Uterus (tissue), 4 donors: ENCODE data around the gene TMEM9B. TPM values are rescaled to one million over a fixed set of nuclear protein-coding genes. Genes with fewer than 3 reads are reported as not detected.
"Not testable (repeated sequence)": the region's sequence is repeated elsewhere in the genome, so short reads cannot be mapped to it uniquely, and the experiment has no call there.

Source experiments
- DNase-seq, 2 donors: peaks; one replicate each; pipeline ENCODE4 v3.0.0-alpha.2; 2019 to 2020
- H3K27ac ChIP-seq, 2 donors: fragments of 200-600 bp; sonication (generic); 1 replicate in 1 of 2; 2 replicates in 1 of 2; pipeline ENCODE4 v1.5.1; 2016 to 2018
- H3K27me3 ChIP-seq, 2 donors: fragments of 200-600 bp; sonication (generic); one replicate each; pipeline ENCODE4 v1.5.1; 2018 to 2019; ENCODE audit warnings: control low read depth in 1 of 2
- H3K36me3 ChIP-seq, 2 donors: fragments of 200-600 bp; sonication (generic); one replicate each; pipeline ENCODE4 v1.5.1; 2019; ENCODE audit warnings: control low read depth in 1 of 2
- H3K4me1 ChIP-seq, 2 donors: fragments of 200-600 bp; sonication (generic); one replicate each; pipeline ENCODE4 v1.5.1; 2018 to 2019; ENCODE audit warnings: control low read depth in 1 of 2
- H3K4me3 ChIP-seq, 2 donors: fragments of 200-600 bp; sonication (generic); 1 replicate in 1 of 2; 2 replicates in 1 of 2; pipeline ENCODE4 v1.5.1; 2018 to 2019; ENCODE audit warnings: mild to moderate bottlenecking in 1 of 2
- H3K9me3 ChIP-seq, 2 donors: fragments of 200-600 bp; sonication (generic); one replicate each; pipeline ENCODE4 v1.5.1; 2019; ENCODE audit warnings: control low read depth in 1 of 2
- POLR2A ChIP-seq, 2 donors: fragments of 450-650 bp; IDR thresholded peaks; one replicate each; pipeline ENCODE4 v1.6.1; 2016; ENCODE audit warnings: antibody characterized with exemption in 2 of 2, mild to moderate bottlenecking in 1 of 2, moderate library complexity in 1 of 2
- intact Hi-C: fragments of 100-400 bp; cut with DNase I; formaldehyde crosslinking; loops from one replicate; pipeline ENCODE4 v1.15.1; 2023; ENCODE audit warnings: low total_unique reads
- total RNA-seq, 4 donors: library from RNA; depleted of rRNA in 3 of 4; stranded (reverse); fragments of >200 nt in 3 of 4; gene quantifications; one replicate each; pipeline versions ENCODE4 v1.1.0 to v1.2.4, GENCODE V29; 2014 to 2023
- TF ChIP-seq, protein P1 (sequence below), 4 experiments: fragments of 200-600 bp in 2 of 4; fragments of 450-650 bp in 2 of 4; sonication (generic) in 2 of 4; IDR thresholded peaks; one replicate each; pipeline ENCODE4 v1.5.1; 2016 to 2019; ENCODE audit warnings: antibody characterized with exemption in 4 of 4, mild to moderate bottlenecking in 2 of 4, moderate library complexity in 1 of 4
- donor health status: DM: yes; HTN: yes; CAD: no.

Gene TMEM9B
- 10 to 100 TPM; 11.0 to 39.1 (median 28.1) TPM for total RNA-seq

DNA sequence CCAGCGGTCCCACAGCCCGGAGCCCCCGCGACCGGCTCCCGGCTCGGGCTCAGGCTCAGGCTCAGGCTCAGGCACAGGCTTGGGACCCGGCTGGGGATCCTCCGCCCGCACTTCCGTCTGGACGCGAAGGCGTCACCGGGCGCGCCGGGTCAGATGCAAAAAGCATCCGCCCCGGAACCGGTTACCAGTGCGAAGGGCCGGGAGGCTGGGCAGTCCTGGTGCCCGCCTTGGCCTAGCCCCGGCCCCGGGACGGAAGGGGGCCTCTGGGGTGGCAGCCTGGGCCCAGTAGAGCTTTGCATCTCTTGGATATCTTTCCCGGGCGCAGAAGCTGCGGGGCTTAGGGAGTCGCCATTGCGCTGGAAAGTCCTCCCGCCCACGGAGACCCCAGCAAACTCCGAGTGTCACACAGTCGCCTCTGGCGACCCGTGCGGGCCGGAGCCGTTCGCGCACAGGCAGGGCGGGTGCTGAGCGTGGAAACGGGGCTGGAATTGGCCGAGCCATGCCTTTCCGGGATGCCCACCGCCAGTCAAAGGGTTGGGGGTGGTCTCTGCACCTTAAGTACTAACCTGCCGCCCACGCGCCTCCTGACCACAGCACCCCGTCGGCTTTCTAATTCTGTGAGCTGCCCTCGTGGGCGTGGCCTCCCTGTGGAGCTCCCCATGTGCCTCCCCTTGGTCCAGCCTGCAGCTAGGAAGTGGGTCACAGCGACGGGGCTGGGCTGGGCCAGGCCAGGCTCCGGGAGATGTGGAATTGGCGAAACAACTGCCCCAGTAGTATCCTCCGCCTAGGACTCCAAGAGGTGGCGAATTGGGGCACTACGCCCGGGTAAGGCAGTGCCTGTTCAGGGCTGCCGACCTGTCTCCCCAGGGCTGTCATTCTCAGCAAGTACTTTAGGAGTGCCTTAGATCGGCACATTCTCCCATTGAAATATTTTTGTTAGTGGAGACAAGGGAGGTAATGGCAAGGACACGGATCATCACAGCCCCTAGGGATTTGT lies at the start of gene TMEM9B:
TMEM9B (minus strand) TSS at position 119 of the 997 bp plus-strand sequence. CDS start 129 bp downstream, outside the sequence.
- Histone ChIP-seq H3K27me3 (no peaks in the 10 kb centered on the region), H3K9me3 (no peaks in the 10 kb centered on the region), H3K4me3 (peak within 1 kb of the TSS; percentile 86 to 93), H3K4me1 (peaks cover 0 to 6% of the 10 kb centered on the region in 2 donors), H3K27ac (peak within 1 kb of the TSS; percentile 91 to 93), H3K36me3 (no peaks in the 10 kb centered on the region)
- peak; percentile 85 to 88 for DNase-seq
- TF ChIP-seq, protein P1, sequence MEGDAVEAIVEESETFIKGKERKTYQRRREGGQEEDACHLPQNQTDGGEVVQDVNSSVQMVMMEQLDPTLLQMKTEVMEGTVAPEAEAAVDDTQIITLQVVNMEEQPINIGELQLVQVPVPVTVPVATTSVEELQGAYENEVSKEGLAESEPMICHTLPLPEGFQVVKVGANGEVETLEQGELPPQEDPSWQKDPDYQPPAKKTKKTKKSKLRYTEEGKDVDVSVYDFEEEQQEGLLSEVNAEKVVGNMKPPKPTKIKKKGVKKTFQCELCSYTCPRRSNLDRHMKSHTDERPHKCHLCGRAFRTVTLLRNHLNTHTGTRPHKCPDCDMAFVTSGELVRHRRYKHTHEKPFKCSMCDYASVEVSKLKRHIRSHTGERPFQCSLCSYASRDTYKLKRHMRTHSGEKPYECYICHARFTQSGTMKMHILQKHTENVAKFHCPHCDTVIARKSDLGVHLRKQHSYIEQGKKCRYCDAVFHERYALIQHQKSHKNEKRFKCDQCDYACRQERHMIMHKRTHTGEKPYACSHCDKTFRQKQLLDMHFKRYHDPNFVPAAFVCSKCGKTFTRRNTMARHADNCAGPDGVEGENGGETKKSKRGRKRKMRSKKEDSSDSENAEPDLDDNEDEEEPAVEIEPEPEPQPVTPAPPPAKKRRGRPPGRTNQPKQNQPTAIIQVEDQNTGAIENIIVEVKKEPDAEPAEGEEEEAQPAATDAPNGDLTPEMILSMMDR (IDR thresholded peaks at IDR 0.05), result peak in 1 of 4 experiments; percentile 7
- TF ChIP-seq POLR2A (IDR thresholded peaks at IDR 0.05), result peak; percentile 72 to 88
- intact Hi-C loops, result no loop called here

DNA sequence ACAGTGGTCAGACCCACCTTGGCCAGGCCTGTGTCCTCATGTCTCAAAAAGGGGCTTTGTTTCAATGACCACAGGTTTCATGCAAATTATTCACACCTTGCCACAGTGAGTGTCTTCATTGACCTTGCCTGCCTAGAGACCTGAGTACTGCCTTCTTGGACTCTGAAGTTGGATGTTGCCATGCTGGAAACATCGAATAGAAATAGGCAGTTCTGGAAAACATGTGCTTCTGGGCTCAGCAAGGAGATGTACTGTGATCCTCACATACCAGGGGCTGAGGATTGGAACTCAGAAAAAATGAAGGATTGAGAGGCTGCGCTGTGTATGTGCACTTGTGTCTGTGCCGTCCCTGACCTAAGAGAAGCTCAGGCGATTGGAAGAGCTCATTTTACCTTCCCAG lies 49.1 kb upstream of the TMEM9B start:
- no peaks in the 10 kb centered on the region for H3K4me1 ChIP-seq
- no peaks in the 10 kb centered on the region for H3K36me3 ChIP-seq
- no peaks in the 10 kb centered on the region for H3K9me3 ChIP-seq
- intact Hi-C loops, result loop anchor here (10.0 kb wide), 1 partner anchor 121 kb away; no protein-coding TSS in a partner anchor
- no peak for DNase-seq
- H3K27ac ChIP-seq, result no peak overlapping the region
- H3K27me3 ChIP-seq, result no peaks in the 10 kb centered on the region
- no peak for TF ChIP-seq POLR2A (IDR thresholded peaks at IDR 0.05)
- TF ChIP-seq, protein P1 (IDR thresholded peaks at IDR 0.05), result no peak
- H3K4me3 ChIP-seq, result no peak overlapping the region

DNA sequence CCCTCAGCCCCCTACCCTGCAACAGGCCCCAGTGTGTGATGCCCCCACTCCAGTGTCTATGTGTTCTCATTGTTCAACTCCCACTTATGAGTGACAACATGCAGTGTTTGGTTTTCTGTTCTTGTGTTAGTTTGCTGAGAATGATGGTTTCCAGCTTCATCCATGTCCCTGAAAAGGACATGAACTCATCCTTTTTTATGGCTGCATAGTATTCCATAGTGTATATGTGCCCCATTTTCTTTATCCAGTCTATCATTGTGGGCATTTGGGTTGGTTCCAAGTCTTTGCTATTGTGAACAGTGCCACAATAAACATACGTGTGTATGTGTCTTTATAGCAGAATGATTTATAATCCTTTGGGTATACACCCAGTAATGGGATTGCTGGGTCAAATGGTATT lies 45.3 kb upstream of the TMEM9B start:
- H3K36me3 ChIP-seq, H3K4me1 ChIP-seq, H3K9me3 ChIP-seq, intact Hi-C loops, DNase-seq, H3K27me3 ChIP-seq, H3K4me3 ChIP-seq, H3K27ac ChIP-seq: not testable (repeated sequence)

DNA sequence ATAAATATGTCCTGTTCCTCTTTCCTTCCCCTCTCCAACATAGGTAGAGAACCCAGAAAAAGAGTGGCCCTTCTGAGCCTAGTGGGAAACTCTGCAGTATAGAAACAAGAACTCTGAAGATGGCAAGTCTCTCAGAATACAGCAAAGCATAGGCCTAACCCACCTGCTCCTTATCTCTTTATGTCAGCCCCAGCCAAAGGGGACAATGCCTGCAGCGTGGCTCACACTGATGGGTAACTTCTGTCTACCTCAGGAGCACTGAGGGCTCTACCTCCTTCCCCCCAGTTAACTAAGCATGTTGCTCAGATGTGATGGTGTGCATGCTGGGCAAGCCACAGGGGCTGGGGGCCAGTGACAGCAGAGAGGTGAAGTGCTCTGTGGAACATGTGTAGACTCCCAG lies 44.4 kb upstream of the TMEM9B start:
- no peak overlapping the region for H3K27ac ChIP-seq
- no peak for TF ChIP-seq POLR2A (IDR thresholded peaks at IDR 0.05)
- TF ChIP-seq, protein P1 (IDR thresholded peaks at IDR 0.05), result no peak
- H3K36me3 ChIP-seq, result no peaks in the 10 kb centered on the region
- no peaks in the 10 kb centered on the region for H3K27me3 ChIP-seq
- H3K9me3 ChIP-seq, result no peaks in the 10 kb centered on the region
- H3K4me1 ChIP-seq, result peaks cover 0 to 6% of the 10 kb centered on the region in 2 donors
- intact Hi-C loops, result no loop called here
- no peak for DNase-seq
- H3K4me3 ChIP-seq, result no peak overlapping the region

DNA sequence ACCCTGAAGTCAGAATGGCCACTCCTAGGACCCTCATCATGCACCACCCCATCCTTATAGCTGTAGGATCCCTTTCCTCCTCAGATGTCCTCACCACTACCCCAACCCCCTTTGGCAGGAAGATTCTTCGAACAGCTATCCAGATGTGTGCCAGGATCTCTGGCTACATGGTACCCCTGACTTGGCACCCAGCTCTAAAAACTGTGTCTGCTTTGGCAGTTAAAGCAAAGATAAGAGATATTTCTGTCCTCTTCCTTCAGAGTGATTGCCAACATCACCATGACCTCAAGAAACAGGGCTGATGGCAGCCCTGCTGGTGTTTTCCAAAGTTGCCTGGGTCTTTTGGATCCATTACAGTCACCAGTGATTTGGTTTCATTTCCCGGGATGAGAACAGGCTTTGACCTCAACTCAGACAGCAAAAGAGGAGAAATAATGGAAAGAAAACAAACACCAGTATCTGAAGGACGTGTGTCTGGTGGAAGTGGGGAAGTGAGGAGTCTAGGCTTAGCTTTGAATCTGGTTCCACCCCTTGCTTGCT lies 43.8 kb upstream of the TMEM9B start:
- H3K4me3 ChIP-seq, result no peak overlapping the region
- no peak for DNase-seq
- no peaks in the 10 kb centered on the region for H3K36me3 ChIP-seq
- peaks cover 0 to 11% of the 10 kb centered on the region in 2 donors for H3K4me1 ChIP-seq
- TF ChIP-seq, protein P1 (IDR thresholded peaks at IDR 0.05), result no peak
- TF ChIP-seq POLR2A (IDR thresholded peaks at IDR 0.05), result no peak
- intact Hi-C loops, result no loop called here
- no peaks in the 10 kb centered on the region for H3K27me3 ChIP-seq
- H3K9me3 ChIP-seq, result no peaks in the 10 kb centered on the region
- H3K27ac ChIP-seq, result no peak overlapping the region
